ENCODE data around the gene HLCS.
A peak's percentile ranks its signal among the peaks of the same experiment; 100 is the strongest.

HLCS gene

DNA sequence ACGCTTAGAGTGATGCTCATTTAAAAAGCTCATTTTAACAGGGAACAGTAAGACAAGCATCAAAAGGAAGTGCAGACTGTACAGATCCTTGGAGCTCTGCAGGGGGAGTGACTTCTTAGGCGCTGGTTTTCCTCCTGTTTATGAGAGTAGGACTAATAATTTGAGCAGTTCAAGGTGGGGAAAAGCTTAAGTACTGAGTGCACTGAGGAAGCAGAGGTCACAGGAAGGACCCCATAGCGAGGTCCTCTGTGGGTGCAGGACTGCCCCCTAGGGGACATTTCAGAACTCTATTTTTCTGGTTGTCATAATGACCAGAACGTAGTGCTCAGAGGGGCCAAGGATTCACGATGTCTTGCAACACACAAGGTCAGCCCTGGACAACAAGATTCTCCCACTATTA lies 112.1 kb downstream of the HLCS start:
- intact Hi-C loops (cut with DNase I; ENCODE audit: low total_unique reads), result no loop called here
- no peak for DNase-seq
- no peaks in the 10 kb centered on the region for H3K36me3 ChIP-seq
- no peak overlapping the region for H3K27ac ChIP-seq
- no peak overlapping the region for H3K4me3 ChIP-seq
- no peaks in the 10 kb centered on the region for H3K9me3 ChIP-seq
- peaks cover 0 to 10% (median 5%) of the 10 kb centered on the region in 4 donors for H3K4me1 ChIP-seq
- TF ChIP-seq, protein P1, sequence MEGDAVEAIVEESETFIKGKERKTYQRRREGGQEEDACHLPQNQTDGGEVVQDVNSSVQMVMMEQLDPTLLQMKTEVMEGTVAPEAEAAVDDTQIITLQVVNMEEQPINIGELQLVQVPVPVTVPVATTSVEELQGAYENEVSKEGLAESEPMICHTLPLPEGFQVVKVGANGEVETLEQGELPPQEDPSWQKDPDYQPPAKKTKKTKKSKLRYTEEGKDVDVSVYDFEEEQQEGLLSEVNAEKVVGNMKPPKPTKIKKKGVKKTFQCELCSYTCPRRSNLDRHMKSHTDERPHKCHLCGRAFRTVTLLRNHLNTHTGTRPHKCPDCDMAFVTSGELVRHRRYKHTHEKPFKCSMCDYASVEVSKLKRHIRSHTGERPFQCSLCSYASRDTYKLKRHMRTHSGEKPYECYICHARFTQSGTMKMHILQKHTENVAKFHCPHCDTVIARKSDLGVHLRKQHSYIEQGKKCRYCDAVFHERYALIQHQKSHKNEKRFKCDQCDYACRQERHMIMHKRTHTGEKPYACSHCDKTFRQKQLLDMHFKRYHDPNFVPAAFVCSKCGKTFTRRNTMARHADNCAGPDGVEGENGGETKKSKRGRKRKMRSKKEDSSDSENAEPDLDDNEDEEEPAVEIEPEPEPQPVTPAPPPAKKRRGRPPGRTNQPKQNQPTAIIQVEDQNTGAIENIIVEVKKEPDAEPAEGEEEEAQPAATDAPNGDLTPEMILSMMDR (IDR thresholded peaks at IDR 0.05), result peak; percentile 14 to 27
- no peaks in the 10 kb centered on the region for H3K27me3 ChIP-seq

DNA sequence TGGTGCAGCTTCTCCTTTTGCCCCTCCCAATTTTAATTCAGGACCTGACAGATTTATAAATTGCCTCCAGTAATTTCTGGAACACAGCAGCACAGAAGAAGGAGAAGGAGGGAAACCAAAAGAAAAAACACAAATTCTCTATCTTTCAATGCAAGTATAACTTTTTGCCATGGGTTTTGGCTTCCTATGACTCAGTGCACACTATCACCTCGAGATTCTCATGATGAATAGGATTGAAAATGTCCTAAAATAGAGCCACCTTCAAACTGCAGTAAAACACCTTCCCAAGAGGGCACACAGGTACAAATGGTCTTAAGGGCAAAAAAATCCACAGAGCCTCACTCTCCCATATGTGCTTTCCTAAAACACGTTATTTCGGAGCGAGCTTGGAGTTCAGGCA lies 113.6 kb downstream of the HLCS start:
- TF ChIP-seq, protein P1 (IDR thresholded peaks at IDR 0.05), result no peak
- Histone ChIP-seq H3K36me3 (no peaks in the 10 kb centered on the region), H3K9me3 (no peaks in the 10 kb centered on the region), H3K27me3 (no peaks in the 10 kb centered on the region), H3K4me1 (peaks cover 0 to 21% (median 7%) of the 10 kb centered on the region in 4 donors), H3K4me3 (no peak overlapping the region), H3K27ac (no peak overlapping the region)
- intact Hi-C loops (cut with DNase I; ENCODE audit: low total_unique reads), result no loop called here
- no peak for DNase-seq

DNA sequence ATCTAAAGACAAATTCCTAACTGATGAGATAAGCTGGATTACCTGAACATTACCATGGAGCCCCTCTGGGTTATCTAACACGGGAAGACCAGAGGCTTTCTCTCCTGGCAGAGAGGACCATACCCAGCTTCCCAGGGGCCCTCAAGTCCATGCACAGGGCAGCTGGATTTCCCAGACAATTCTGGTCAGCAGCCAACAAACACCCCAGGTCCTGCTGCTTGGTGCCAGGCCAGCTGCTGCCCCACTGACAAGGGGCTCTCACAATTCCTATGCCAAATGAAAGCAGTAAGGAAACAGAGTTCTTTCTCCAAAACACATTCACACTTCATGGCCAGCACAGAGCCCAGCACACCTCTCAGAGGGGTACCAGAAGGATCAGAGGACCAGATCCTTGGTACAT lies 114.2 kb downstream of the HLCS start:
- H3K27ac ChIP-seq, result no peak overlapping the region
- TF ChIP-seq, protein P1 (IDR thresholded peaks at IDR 0.05), result no peak
- H3K9me3 ChIP-seq, result no peaks in the 10 kb centered on the region
- no peaks in the 10 kb centered on the region for H3K36me3 ChIP-seq
- DNase-seq, result no peak
- peaks cover 0 to 23% (median 11%) of the 10 kb centered on the region in 4 donors for H3K4me1 ChIP-seq
- H3K4me3 ChIP-seq, result no peak overlapping the region
- intact Hi-C loops (cut with DNase I; ENCODE audit: low total_unique reads), result no loop called here
- no peaks in the 10 kb centered on the region for H3K27me3 ChIP-seq

DNA sequence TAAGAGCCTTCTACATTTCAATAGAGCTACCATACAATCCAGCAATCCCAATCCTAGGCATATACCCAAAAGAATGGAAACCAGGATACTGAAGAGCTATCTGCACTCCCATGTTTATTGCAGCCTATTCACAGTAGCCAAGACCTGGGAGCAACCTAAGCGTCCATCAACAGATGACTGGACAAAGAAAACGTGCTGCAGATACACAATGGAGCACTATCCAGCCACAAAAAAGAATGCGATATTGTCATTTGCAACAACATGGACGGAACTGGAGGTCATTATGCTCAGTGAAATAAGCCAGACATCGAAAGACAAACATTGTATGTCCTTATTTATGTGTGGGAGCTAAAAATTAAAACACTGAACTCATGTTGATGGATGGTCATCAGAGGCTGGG lies 115.3 kb downstream of the HLCS start:
- intact Hi-C loops (cut with DNase I; ENCODE audit: low total_unique reads), result no loop called here

DNA sequence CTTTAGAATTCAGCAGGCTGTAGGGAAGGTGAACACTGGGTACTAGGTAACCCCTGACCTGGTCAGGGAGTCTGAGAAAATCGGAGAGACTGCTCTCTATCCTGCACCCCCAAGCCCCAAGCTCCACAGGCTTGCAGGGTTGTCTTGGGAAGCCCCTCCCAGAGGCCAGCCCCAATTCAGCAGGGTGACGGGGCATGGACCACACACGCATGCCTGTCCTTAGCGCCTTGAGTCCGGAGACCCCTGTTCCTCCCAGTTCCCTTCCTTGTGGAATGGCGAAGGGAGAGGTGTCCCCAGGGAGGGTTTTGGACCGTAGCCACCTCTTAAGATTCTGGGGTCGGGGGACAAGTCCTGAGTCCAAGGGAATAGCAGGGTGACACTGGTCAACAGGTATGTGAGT lies 116.1 kb downstream of the HLCS start:
- Histone ChIP-seq H3K27me3 (no peaks in the 10 kb centered on the region), H3K4me3 (no peak overlapping the region), H3K27ac (no peak overlapping the region), H3K4me1 (peaks cover 0 to 31% (median 15%) of the 10 kb centered on the region in 4 donors), H3K9me3 (no peaks in the 10 kb centered on the region), H3K36me3 (no peaks in the 10 kb centered on the region)
- TF ChIP-seq, protein P1 (IDR thresholded peaks at IDR 0.05), result no peak
- intact Hi-C loops (cut with DNase I; ENCODE audit: low total_unique reads), result no loop called here
- DNase-seq, result no peak

More for the DNA sequence above, 115.3 kb downstream of the HLCS start:
- no peak overlapping the region for H3K4me3 ChIP-seq
- H3K4me1 ChIP-seq, result peaks cover 0 to 31% (median 15%) of the 10 kb centered on the region in 4 donors
- no peaks in the 10 kb centered on the region for H3K9me3 ChIP-seq
- H3K27ac ChIP-seq, result no peak overlapping the region
- no peak for DNase-seq
- H3K36me3 ChIP-seq, result no peaks in the 10 kb centered on the region
- no peaks in the 10 kb centered on the region for H3K27me3 ChIP-seq
- TF ChIP-seq, protein P1 (IDR thresholded peaks at IDR 0.05), result no peak
